HepG2 (cell line): ENCODE data around the gene GDE1. TPM values are rescaled to one million over a fixed set of nuclear protein-coding genes. Genes with fewer than 3 reads are reported as not detected.
A peak's percentile ranks its signal among the peaks of the same experiment; 100 is the strongest.

ENCODE experiments used
- ATF7-NPFF ChIP-seq: sonication (generic); formaldehyde crosslinking; IDR thresholded peaks from 2 replicates; pipeline ENCODE4 v1.8.1; 2023; ENCODE audit warnings: mild to moderate bottlenecking, low read depth, missing genetic modification reagents, moderate library complexity
- FOXA3 ChIP-seq: IDR thresholded peaks from 2 replicates; pipeline ENCODE4 v1.6.1; 2016; ENCODE audit warnings: missing genetic modification reagents, missing compliant biosample characterization
- HNRNPK ChIP-seq: fragments of 200-400 bp; formaldehyde crosslinking; IDR thresholded peaks from 2 replicates; pipeline ENCODE4 v1.6.1; 2018; ENCODE audit warnings: low read length, low read depth, moderate library complexity, mild to moderate bottlenecking; ENCODE audit not compliant: poor library complexity, severe bottlenecking
- LCORL ChIP-seq, 2 experiments: fragments of 450-650 bp in 1 of 2; sonication (generic) in 1 of 2; formaldehyde crosslinking in 1 of 2; IDR thresholded peaks; 2 replicates each; pipeline versions ENCODE4 v1.5.0 to v1.6.1; 2017 to 2020; ENCODE audit warnings: antibody characterized with exemption in 1 of 2, missing genetic modification reagents in 1 of 2
- MYNN ChIP-seq: sonication (generic); formaldehyde crosslinking; IDR thresholded peaks from 2 replicates; pipeline ENCODE4 v1.4.0; 2020; ENCODE audit warnings: mild to moderate bottlenecking, low read depth, missing genetic modification reagents
- NR2F2 ChIP-seq: IDR thresholded peaks from 2 replicates; pipeline ENCODE4 v1.6.1; 2012; ENCODE audit warnings: low read depth, inconsistent platforms, borderline replicate concordance
- PAX8 ChIP-seq: sonication (generic); formaldehyde crosslinking; IDR thresholded peaks from 2 replicates; pipeline ENCODE4 v1.8.0; 2022; ENCODE audit warnings: mild to moderate bottlenecking, missing genetic modification reagents, borderline replicate concordance
- TBL1XR1 ChIP-seq: fragments of 150-350 bp; IDR thresholded peaks from 2 replicates; pipeline ENCODE4 v1.6.1; 2014; ENCODE audit warnings: borderline replicate concordance, low read length; ENCODE audit not compliant: partially characterized antibody
- ZFAT ChIP-seq: sonication (generic); formaldehyde crosslinking; conservative IDR thresholded peaks from 2 replicates; pipeline ENCODE4 v1.8.1; 2023; ENCODE audit warnings: missing genetic modification reagents, inconsistent platforms
- ZFP41 ChIP-seq: sonication (generic); formaldehyde crosslinking; IDR thresholded peaks from 2 replicates; pipeline ENCODE4 v1.4.0; 2020; ENCODE audit warnings: mild to moderate bottlenecking, missing genetic modification reagents, borderline replicate concordance
- ZIK1 ChIP-seq: sonication (generic); formaldehyde crosslinking; IDR thresholded peaks from 2 replicates; pipeline ENCODE4 v1.5.0; 2020; ENCODE audit warnings: mild to moderate bottlenecking, low read depth, missing genetic modification reagents, borderline replicate concordance
- ZNF224 ChIP-seq: sonication (generic); formaldehyde crosslinking; IDR thresholded peaks from 2 replicates; pipeline ENCODE4 v1.5.0; 2020; ENCODE audit warnings: mild to moderate bottlenecking, missing genetic modification reagents
- ZNF232 ChIP-seq: sonication (generic); formaldehyde crosslinking; IDR thresholded peaks from 2 replicates; pipeline ENCODE4 v1.4.0; 2020; ENCODE audit warnings: missing genetic modification reagents, borderline replicate concordance
- ZNF674 ChIP-seq: sonication (generic); formaldehyde crosslinking; IDR thresholded peaks from 2 replicates; pipeline ENCODE4 v1.5.0; 2020; ENCODE audit warnings: low read depth, mild to moderate bottlenecking, missing genetic modification reagents
- ZNF747 ChIP-seq: sonication (generic); formaldehyde crosslinking; IDR thresholded peaks from 2 replicates; pipeline ENCODE4 v1.8.1; 2023; ENCODE audit warnings: missing genetic modification reagents, mild to moderate bottlenecking, borderline replicate concordance
- ZNF879 ChIP-seq: sonication (generic); formaldehyde crosslinking; IDR thresholded peaks from 2 replicates; pipeline ENCODE4 v1.8.1; 2023; ENCODE audit warnings: missing genetic modification reagents
- ZSCAN12 ChIP-seq: sonication (generic); formaldehyde crosslinking; IDR thresholded peaks from 2 replicates; pipeline ENCODE4 v1.9.0; 2021; ENCODE audit warnings: mild to moderate bottlenecking, missing genetic modification reagents
- polyA plus RNA-seq, 8 experiments: library from polyadenylated mRNA; depleted of rRNA in 3 of 8; stranded (reverse) in 7 of 8; unstranded in 1 of 8; fragments of >200 nt; fragmentation: Illumina TruSeq in 4 of 8; extraction: Trizol in 4 of 8; gene quantifications; 2 replicates each; pipeline versions ENCODE4 v1.2.1 to v1.2.3, GENCODE V29; 2011 to 2016; ENCODE audit warnings: low read depth in 4 of 8, missing spikeins in 1 of 8, mixed read lengths in 1 of 8; ENCODE audit not compliant: insufficient read depth in 1 of 8
- total RNA-seq, 5 experiments: library from RNA; depleted of rRNA; stranded (reverse); fragments of >200 nt; fragmentation: Illumina TruSeq; extraction: Trizol; gene quantifications; 2 replicates each; pipeline ENCODE4 v1.2.3, GENCODE V29; 2016; ENCODE audit warnings: low read depth in 1 of 5
- TF ChIP-seq, protein P1 (sequence below): sonication (generic); formaldehyde crosslinking; IDR thresholded peaks from 2 replicates; pipeline ENCODE4 v1.4.0; 2020; ENCODE audit warnings: missing genetic modification reagents, mild to moderate bottlenecking, borderline replicate concordance
- TF ChIP-seq, protein P2 (sequence below): sonication (generic); formaldehyde crosslinking; IDR thresholded peaks from 2 replicates; pipeline ENCODE4 v1.8.0; 2022; ENCODE audit warnings: mild to moderate bottlenecking, missing genetic modification reagents; ENCODE audit not compliant: insufficient replicate concordance
- TF ChIP-seq, protein P3 (sequence below): sonication (generic); formaldehyde crosslinking; IDR thresholded peaks from 2 replicates; pipeline ENCODE4 v1.4.0; 2020; ENCODE audit warnings: mild to moderate bottlenecking, missing genetic modification reagents
- TF ChIP-seq, protein P4 (sequence below): IDR thresholded peaks from 2 replicates; pipeline ENCODE4 v1.6.1; 2016; ENCODE audit warnings: low read depth

GDE1 gene
- total and polyA plus RNA-seq, 2 of the 13 experiments (the other 11 are each of a cell fraction or from before 2014, with no cell fraction given): 35.9 to 59.0 TPM

DNA sequence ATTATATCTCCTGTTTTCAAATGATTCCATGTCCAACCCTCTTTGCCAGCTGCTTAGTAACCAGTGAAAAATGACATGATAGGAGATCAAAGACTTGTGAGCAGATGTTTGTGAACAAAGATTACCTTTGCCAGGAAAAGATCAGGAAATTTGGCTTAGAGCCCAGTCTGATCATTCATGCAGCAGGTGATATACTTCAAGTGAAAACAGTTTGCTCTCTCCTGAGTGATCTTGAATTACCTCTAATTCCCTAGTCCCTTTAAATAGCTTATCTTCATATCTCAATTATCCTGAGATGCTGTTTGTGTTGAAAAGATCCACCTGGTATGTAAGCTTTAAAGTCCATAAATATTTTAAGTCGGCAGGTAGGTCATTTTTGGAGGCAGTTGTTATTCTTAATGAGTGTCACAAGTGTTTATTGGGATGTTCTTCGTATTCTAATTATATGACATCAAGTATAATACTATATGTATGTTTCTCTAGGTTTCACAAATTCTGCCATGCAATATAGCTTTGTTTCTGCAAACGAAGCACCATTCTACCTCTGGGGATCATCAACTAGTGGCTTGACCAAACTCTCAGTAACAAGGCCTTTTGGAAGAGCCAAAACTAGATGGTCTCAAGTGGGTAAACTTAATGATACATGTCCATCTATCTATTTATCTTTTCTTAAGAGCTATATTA, 20.4 kb upstream of the GDE1 start (continued):
- TF ChIP-seq, protein P1, sequence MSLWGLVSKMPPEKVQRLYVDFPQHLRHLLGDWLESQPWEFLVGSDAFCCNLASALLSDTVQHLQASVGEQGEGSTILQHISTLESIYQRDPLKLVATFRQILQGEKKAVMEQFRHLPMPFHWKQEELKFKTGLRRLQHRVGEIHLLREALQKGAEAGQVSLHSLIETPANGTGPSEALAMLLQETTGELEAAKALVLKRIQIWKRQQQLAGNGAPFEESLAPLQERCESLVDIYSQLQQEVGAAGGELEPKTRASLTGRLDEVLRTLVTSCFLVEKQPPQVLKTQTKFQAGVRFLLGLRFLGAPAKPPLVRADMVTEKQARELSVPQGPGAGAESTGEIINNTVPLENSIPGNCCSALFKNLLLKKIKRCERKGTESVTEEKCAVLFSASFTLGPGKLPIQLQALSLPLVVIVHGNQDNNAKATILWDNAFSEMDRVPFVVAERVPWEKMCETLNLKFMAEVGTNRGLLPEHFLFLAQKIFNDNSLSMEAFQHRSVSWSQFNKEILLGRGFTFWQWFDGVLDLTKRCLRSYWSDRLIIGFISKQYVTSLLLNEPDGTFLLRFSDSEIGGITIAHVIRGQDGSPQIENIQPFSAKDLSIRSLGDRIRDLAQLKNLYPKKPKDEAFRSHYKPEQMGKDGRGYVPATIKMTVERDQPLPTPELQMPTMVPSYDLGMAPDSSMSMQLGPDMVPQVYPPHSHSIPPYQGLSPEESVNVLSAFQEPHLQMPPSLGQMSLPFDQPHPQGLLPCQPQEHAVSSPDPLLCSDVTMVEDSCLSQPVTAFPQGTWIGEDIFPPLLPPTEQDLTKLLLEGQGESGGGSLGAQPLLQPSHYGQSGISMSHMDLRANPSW (CRISPR knock-in tag): peak; percentile 46; the same call in 1 of the 2 replicates
- TF ChIP-seq TBL1XR1 (no peak), PAX8 (peak; percentile 91; the same call in 1 of the 2 replicates), ZFP41 (CRISPR knock-in tag) (no peak), MYNN (CRISPR knock-in tag) (no peak), ZNF674 (CRISPR knock-in tag) (no peak), ZNF232 (CRISPR knock-in tag) (no peak), ATF7-NPFF (CRISPR knock-in tag) (peak; percentile 54; the same call in 1 of the 2 replicates), ZSCAN12 (CRISPR knock-in tag) (no peak), ZFAT (CRISPR knock-in tag) (no peak), ZNF747 (CRISPR knock-in tag) (no peak), ZNF224 (CRISPR knock-in tag) (no peak), LCORL (IDR thresholded peaks at IDR 0.05) (peak; percentile 23; the same call in 1 of the 2 replicates), LCORL (CRISPR knock-in tag; IDR thresholded peaks at IDR 0.05) (peak; percentile 86), ZIK1 (no peak), HNRNPK (no peak), ZNF879 (no peak), FOXA3 (CRISPR knock-in tag) (peak; percentile 97), NR2F2 (peak; percentile 35; the same call in 1 of the 2 replicates)
- TF ChIP-seq, protein P2, sequence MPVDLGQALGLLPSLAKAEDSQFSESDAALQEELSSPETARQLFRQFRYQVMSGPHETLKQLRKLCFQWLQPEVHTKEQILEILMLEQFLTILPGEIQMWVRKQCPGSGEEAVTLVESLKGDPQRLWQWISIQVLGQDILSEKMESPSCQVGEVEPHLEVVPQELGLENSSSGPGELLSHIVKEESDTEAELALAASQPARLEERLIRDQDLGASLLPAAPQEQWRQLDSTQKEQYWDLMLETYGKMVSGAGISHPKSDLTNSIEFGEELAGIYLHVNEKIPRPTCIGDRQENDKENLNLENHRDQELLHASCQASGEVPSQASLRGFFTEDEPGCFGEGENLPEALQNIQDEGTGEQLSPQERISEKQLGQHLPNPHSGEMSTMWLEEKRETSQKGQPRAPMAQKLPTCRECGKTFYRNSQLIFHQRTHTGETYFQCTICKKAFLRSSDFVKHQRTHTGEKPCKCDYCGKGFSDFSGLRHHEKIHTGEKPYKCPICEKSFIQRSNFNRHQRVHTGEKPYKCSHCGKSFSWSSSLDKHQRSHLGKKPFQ: no peak
- TF ChIP-seq, protein P3, sequence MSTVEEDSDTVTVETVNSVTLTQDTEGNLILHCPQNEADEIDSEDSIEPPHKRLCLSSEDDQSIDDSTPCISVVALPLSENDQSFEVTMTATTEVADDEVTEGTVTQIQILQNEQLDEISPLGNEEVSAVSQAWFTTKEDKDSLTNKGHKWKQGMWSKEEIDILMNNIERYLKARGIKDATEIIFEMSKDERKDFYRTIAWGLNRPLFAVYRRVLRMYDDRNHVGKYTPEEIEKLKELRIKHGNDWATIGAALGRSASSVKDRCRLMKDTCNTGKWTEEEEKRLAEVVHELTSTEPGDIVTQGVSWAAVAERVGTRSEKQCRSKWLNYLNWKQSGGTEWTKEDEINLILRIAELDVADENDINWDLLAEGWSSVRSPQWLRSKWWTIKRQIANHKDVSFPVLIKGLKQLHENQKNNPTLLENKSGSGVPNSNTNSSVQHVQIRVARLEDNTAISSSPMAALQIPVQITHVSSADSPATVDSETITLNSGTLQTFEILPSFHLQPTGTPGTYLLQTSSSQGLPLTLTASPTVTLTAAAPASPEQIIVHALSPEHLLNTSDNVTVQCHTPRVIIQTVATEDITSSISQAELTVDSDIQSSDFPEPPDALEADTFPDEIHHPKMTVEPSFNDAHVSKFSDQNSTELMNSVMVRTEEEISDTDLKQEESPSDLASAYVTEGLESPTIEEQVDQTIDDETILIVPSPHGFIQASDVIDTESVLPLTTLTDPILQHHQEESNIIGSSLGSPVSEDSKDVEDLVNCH: peak; percentile 77; the same call in 1 of the 2 replicates
- TF ChIP-seq, protein P4, sequence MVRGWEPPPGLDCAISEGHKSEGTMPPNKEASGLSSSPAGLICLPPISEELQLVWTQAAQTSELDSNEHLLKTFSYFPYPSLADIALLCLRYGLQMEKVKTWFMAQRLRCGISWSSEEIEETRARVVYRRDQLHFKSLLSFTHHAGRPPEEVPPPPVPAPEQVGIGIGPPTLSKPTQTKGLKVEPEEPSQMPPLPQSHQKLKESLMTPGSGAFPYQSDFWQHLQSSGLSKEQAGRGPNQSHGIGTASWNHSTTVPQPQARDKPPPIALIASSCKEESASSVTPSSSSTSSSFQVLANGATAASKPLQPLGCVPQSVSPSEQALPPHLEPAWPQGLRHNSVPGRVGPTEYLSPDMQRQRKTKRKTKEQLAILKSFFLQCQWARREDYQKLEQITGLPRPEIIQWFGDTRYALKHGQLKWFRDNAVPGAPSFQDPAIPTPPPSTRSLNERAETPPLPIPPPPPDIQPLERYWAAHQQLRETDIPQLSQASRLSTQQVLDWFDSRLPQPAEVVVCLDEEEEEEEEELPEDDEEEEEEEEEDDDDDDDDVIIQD (CRISPR knock-in tag): peak; percentile 95
